HG03432 (cell line): ENCODE results near the gene APOBEC2.

Experiments used
- ATAC-seq: cut with Tn5 transposase; IDR thresholded peaks from one replicate; pipeline ENCODE4 v1.9.1; 2021; ENCODE audit warnings: mild to moderate bottlenecking, moderate library complexity; ENCODE audit not compliant: unreplicated experiment

Gene APOBEC2

DNA sequence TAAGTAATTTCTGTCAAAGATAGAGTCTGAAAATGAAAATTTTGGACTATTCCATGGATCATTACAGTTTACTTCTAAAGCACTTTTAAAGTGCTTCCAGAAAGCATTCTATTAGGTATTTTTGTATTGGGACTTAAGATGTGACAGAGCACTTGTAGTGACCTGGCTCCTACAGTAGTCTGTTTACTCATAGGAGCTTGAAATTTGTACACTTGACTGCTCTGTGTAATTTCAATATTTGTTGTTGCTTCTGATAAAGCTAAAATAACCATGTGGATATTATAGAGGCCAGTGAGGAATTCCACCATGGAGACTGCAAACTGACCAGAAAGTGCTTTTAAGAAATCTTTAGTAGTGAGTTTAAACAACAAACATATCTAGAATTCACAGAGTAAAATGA is 30.1 kb downstream of the APOBEC2 start:
- ATAC-seq = no peak

DNA sequence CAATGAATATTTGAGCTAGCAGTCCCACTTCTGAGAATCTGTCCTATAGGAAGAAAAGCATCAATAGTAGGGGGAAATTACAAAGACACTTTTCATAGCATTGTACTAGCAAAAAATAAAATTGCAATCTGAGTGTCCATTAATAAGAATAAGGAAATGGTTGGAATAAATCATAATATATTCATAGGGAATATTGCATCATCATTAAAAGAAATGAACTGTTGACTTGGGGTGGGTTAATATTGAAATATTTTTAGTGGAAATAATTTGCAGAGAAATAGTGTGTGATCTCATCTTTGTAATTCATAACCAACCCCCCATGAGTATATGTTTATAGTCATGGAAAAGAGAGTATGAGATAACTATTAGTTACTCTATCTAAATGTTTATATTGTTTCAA is 32.2 kb downstream of the APOBEC2 start:
- no peak for ATAC-seq

GRCh38 chr6:41088451-41088850 is 35.4 kb downstream of the APOBEC2 start:
- no peak for ATAC-seq

DNA sequence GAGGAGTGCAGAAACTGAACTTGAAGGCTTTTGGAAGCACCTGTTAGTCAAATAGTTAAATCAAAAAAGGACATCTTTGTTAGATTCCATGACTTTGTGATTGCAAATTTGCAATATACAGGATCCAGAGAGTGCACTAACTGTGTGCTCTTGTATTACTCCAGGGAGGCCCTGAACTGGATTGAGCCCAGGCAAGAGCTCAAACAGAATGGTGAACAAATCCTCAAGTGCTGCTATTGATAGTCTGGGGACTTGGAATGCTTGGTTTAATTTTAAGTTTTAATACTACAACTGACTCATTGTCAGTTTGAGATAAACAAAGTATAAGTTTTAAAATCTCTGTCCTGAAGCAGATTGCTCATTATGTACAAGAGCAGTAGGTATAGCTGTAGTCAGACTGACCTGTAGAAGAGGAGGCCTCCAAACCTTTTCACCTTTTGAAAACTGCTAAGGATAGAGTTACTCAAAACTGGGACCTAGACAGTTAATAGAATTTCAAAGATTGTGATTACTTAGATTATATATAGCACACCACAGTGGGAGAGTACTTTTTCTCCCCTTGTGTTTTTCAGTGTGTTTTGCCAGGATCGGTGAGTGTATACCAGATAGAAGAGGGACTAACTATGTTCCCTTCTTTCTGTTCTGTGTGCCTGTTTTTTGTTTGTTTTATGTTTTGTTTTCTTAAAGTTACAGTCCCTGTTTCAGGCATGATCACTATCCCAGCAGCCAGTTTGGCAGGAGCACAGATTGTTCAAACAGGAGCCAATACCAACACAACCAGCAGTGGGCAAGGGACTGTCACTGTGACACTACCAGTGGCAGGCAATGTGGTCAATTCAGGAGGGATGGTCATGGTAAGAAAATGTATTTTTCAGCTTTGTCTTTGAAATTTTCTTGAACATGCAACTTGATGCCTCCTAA is 38.1 kb downstream of the APOBEC2 start:
- no peak for ATAC-seq

- no peak for ATAC-seq
Observed at GRCh38 chr6:41092421-41093140, 39.6 kb downstream of the APOBEC2 start.

DNA sequence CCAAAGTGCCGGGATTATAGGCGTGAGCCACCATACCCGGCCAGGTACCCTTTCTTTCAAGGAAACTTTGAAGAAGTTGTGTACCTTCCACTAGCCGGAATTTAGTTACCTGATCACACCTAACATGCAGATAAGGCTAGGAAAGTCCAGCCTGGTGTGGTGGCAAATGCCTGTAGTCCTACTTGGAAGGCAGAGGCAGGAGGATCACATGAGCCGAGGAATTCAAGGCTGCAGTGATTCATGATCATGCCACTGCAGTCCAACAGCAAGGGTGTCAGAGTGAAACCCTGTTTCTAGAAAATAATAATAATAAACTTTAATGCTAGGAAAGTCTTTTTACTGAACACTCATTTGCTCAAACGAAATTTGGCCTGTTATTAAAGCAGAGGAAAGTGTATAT is 40.7 kb downstream of the APOBEC2 start:
- no peak for ATAC-seq

GRCh38 chr6:41097467-41098090 is 44.6 kb downstream of the APOBEC2 start:
- ATAC-seq = no peak

DNA sequence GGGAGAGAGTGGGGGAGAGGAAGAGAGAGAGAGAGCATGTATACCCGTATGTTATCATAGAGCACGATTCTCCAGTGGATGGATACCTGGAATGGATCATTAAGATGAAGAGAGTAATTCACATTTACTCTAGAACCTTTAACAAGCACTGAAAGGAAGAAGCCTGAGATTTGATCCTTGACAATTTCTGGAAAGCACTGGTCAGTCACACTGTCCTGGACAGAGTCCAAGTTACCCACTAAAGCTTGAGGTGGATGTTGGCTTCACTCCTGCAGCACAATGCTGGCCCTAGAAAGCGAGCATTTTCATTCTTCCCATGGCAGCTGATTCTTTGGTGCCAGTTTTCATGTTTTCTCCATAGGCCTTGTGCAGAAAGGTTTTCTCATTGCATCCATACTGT is 45.4 kb downstream of the APOBEC2 start:
- no peak for ATAC-seq

- no peak for ATAC-seq
Observed at GRCh38 chr6:41100871-41101287, 47.9 kb downstream of the APOBEC2 start.

GRCh38 chr6:41103847-41104246 is 50.8 kb downstream of the APOBEC2 start:
- ATAC-seq = no peak

GRCh38 chr6:41111017-41111416 is 58.0 kb downstream of the APOBEC2 start:
- no peak for ATAC-seq
